Measurements from ENCODE around the gene TCF4.

TCF4 gene

GRCh38 chr18:55585065-55585919, 2.7 kb downstream of the TCF4 start:
- DNase-seq = no peak

GRCh38 chr18:55584201-55584600, 3.8 kb downstream of the TCF4 start:
- no peak for DNase-seq

- DNase-seq = no peak
These were observed 5.7 kb downstream of the TCF4 start for GRCh38 chr18:55582325-55582724.

DNA sequence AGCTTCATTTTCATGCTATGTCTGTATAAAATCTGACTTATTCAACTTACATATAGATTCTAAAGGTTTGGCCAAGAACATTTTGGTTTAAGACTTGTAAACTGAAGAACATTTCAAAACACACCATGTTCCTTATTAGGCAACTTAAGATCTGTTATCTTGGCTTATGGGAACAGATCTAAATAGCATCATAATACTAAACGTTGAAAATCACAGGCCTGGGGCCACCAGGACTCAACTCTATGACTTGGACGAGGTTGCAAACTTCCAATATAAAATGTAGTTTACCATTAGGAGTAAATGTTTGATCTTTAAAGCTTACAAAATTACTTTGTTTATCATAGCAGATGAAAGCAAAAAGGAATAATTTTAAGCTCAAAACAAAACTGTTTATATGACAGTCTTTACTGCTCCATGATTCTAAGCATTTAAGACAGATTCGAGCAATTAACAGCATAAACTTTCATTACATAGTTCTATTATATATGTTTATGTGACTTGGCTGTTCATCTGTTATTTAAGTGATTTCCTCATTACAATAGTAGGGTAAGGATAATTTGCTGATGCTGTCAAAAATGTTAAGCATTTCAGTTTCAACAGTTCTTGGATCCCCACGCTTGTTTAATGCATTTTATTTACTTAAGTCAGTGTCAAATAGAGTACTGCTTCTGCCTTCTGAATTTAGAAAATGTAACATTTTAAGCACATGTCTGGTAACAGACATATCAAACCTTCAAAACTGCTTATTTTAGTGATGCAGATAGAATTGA, 8.3 kb downstream of the TCF4 start:
- no peak for DNase-seq

GRCh38 chr18:55577812-55578539, 10.0 kb downstream of the TCF4 start:
- DNase-seq = no peak

DNA sequence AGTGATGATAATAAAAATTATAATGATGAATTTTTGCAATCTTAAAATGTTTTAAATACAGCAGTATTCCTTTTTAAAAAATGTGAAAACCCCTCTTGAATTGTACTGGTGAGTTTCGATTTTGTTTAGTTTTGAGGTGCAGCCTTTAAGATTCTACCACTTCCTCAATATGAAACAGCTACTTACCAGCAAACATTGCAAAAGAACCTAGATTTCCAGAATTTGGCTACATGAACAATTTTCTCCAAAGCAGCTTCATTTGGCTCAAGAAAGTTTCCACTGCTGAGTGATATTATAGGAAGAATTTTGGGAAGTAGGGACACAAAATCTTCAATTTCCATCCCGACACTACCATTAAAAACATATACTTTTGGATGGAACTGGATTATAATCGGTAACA, 12.0 kb downstream of the TCF4 start:
- DNase-seq = no peak

DNA sequence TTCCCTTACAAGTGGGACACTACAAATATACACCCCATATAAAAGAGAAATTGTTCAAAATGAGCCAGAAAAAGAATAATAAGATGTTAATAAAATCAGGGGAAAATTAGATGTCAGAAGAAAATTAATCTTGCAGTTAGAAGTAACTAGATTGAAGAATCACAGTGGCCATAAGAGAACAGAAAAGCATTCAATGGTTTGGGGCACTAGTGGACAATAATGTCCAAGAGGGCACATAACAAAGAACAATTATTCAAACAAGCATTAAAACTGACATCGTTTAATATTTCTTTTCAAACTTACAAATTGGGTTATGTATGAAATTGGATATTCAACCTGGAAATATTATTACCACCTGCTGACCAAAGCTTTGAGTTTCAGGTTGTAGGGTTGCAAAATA, 12.9 kb downstream of the TCF4 start:
- no peak for DNase-seq

DNA sequence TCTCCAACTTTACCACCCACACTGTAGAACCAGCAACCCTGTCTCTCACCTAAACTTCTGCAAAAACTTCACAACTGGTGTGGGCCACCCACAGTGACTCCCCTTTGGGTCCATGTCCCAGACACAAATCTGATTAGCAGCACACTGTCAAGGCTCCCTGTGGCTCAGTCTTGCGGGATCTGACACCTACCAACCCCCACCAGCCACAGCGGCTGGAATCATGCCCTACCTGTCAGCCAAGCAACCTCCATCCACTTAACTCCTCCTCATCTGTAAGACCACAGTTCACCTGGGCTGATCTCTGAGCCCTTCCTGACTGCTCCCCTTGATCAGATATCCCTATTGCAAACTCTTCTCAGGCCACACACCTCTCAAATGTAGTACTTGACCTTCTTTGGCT, 14.6 kb downstream of the TCF4 start:
- DNase-seq = no peak

DNA sequence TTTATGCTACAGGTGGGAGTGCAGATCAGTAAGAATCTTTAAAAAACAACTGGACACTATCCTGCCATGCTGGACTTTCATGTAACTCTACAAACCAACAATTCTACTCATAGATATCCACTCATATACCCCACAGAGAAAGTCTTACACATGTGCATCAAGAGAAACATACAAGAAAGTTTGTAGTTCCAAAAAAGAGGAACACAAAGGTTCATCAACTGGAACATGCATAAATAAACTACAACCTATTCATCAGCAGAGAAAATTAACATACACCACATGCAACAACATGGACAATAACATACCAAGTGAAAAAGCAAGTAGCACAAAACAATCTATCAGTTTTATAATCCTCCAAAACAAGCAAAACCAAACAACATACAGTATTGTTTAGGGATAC, 17.0 kb downstream of the TCF4 start:
- DNase-seq = no peak

DNA sequence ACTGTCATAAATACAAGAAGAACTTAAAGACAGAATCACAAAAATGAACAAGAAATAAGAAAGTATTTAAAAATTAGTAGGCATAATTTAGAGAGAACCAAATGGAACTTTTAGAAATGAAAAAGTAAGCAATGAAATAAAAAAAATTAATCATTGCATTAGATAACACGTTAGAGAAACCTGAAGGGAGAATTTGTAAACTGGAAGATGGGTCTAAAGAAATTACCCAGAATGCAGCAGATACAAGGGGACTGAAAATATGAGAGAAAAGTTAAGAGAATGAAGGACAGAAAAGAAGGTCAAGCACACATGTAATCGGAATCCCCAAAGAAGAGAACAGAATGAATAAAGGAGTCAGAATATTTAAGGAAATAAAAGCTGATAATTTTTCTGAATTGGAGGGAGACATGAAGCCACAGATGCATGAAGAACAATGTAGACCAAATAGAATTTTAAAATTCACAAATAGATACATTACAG, 21.5 kb downstream of the TCF4 start:
- DNase-seq = no peak

DNA sequence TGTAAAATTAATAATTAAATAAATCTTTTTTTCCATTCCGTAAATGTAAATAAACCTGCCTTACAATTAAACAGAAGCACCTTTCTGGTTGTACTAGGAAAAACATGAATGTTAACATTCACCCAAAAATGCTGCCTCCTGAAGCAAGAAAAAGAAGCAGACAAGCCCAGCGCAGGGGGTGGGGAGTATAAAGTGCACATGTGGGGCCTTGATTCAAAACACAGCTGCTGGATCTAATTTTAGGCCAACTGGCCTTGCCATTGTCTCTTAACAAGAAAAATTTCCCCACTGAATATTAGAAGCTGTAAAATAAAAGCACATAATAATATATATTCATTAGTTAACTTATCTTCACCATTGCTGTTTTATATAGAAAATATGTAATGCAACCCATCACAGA, 28.3 kb downstream of the TCF4 start:
- no peak for DNase-seq

DNA sequence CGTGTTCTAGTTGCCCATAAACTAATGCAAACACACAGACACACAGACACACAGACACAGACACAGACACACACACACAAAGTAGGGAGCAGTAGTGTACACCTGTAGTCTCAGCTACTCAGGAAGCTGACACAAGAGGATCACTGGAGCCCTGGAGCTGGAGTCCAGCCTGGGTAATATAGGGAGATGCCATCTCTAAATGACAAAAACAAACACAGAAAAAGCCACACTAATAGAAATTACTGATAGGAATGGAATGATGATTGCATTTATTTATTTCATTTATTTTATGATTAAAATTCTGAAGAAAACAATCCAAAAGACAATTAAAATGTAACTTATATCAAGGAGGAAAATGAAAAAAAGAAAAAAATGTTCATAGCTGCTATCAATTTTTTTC, 30.8 kb downstream of the TCF4 start:
- DNase-seq = no peak

DNA sequence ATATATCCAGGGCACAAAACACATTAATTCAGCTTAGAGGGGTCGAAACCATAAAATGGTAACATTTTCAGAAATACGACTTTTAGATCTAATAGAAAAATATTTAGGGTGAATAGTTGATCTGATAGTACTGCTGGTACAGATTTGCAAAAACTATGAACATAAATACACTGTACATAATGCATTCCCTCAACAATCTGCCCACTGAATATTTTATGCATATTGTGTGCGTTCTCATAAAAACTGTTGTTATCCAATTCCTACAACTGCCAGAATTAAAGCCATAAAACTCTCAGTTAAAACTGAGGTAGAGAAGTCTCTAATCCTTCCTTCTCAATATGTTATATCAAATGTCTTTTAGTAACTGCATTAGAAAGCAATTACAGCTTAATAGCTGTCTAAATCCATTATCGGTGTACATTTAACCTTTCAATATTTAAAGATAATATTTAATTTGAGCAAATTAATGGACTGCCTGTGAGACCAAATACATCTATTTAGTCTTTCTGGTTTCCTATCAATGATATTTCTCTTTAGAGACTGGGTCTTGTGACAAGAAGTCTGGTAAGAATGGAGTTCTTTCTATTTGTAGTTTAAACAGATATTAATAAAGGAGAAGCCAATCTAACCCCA, 32.5 kb downstream of the TCF4 start:
- no peak for DNase-seq

- DNase-seq = no peak
These were observed 35.3 kb downstream of the TCF4 start for GRCh38 chr18:55552526-55553189.

GRCh38 chr18:55551227-55551626, 36.8 kb downstream of the TCF4 start:
- DNase-seq = no peak

GRCh38 chr18:55550471-55550870, 37.5 kb downstream of the TCF4 start:
- DNase-seq = no peak

DNA sequence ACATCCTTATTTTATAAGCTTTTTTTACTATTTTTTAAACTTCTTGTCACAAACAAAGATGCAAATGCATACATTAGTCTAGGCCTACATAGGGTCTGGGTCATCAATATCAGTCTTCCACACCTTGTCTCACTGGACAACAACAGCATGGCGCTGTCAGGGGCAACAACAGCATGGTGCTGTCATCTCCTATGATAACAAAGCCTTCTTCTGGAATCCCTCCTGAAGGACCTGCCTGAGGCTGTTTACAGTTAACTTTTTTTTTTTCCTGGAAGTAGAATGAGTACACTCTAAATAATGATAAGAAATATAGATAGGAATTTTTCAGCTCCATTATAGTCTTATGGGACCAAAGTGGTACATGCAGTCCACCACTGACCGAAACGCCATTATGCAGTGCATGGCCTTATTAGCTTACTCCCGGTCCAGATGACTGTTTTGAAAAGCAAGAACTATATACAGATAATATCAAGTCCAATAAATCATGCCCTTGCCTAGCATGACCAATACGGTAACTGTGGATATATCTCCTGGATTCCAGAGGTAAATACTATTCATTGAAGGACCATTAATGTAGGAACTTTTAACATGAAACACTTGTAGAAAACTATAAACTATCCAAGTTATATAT, 38.4 kb downstream of the TCF4 start:
- no peak for DNase-seq

GRCh38 chr18:55547705-55548056, 40.3 kb downstream of the TCF4 start:
- DNase-seq = no peak

- DNase-seq = no peak
These were observed 40.9 kb downstream of the TCF4 start for GRCh38 chr18:55546851-55547704.

DNA sequence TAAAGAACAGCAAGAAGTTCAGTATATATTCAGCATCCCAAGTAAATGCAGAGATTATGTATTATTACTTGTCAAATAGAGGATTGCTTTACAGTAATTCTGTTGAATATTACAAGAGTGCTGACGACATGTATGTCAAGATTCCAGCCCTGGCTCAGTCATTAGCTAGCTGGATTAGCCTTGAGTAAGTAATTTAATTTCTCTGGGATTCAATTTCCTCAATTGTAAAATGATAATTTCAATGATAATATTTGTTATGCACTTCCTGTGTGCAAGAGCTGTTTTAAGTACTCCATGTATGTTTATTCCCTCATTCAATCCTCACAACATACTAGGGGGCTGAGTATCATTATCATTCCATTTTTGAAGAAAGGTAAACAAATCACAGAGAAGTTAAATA, 44.0 kb downstream of the TCF4 start:
- DNase-seq = no peak

DNA sequence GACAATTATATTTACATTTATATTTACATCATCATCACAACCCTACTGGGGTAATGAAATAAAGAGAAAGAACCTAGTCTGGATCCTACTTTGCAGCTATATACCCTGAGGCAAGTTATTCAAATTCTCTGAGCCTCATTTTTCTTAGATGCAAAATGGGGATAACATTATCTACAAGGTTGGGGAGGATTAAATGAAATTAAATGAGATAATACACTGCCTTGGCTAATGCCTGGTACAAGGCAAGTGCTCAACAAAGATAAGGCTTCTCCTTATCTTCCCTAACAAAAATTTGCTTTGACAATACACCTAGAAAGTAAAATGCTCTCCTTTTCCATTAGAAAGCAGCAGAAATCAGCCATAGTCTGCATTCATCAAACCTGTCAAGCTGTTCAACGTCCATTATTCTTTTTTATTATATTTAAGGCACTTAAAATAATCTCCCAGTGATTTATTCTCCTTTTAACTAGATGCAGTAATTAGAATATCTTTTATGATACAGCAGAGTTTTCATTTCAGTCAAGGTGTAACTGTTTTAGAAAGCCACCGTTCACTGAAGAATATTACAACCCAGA, 44.8 kb downstream of the TCF4 start:
- no peak for DNase-seq
